ENCODE data around the gene TANGO6. TPM values are rescaled to one million over a fixed set of nuclear protein-coding genes. Genes with fewer than 3 reads are reported as not detected.

The TANGO6 gene
- total RNA-seq, 1 donor, result 38.0 TPM

DNA sequence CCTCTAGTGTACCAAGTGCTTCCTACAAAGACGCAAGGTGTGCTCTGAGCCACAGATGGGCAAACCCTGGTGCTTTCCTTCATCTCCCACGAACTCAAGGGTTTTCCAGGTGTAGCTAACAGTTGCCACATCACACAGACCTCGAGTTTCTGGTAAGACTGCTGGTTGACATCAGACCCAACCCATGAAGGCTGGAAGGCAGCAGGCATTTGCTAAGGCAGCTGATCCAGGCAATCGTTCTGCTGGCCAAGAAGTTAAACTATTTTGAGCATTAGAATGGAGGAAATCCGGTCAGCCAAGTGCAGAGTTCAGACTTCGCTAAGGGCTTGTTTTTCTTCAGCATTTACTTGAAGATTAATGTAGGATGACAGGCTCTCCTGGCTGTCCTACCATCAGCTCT lies 273.6 kb downstream of the TANGO6 start:
- H3K4me3 ChIP-seq (ENCODE audit: insufficient read depth, low read length), result no peak overlapping the region
- no peaks in the 10 kb centered on the region for H3K4me1 ChIP-seq (ENCODE audit: insufficient read depth, low read length)
- DNase-seq (ENCODE audit: insufficient read length, low spot score, missing footprints), result no peak
- H3K27ac ChIP-seq (ENCODE audit: low read depth, low read length), result no peak overlapping the region
- H3K27me3 ChIP-seq (ENCODE audit: insufficient read depth, low read length), result no peaks in the 10 kb centered on the region
- peaks cover 70% of the 10 kb centered on the region for H3K36me3 ChIP-seq (ENCODE audit: insufficient read depth, low read length)
- H4K20me1 ChIP-seq (ENCODE audit: insufficient read depth, low read length), result peaks cover 37% of the 10 kb centered on the region
- H3K4me2 ChIP-seq (ENCODE audit: insufficient read depth, low read length), result no peak overlapping the region
- H3K79me2 ChIP-seq (ENCODE audit: insufficient read depth, low read length), result peaks cover 10% of the 10 kb centered on the region
- no peak overlapping the region for H2AFZ ChIP-seq (ENCODE audit: low read length)
- H3K9me3 ChIP-seq (ENCODE audit: low read depth, low read length), result no peaks in the 10 kb centered on the region
- no peak for TF ChIP-seq CTCF (IDR thresholded peaks at IDR 0.05; ENCODE audit: extremely low read depth, low read depth, low read length)

GRCh38 chr16:69118468-69118867 lies 275.1 kb downstream of the TANGO6 start:
- H2AFZ ChIP-seq (ENCODE audit: low read length), result no peak overlapping the region
- peaks cover 70% of the 10 kb centered on the region for H3K36me3 ChIP-seq (ENCODE audit: insufficient read depth, low read length)
- H3K27me3 ChIP-seq (ENCODE audit: insufficient read depth, low read length), result no peaks in the 10 kb centered on the region
- H3K9me3 ChIP-seq (ENCODE audit: low read depth, low read length), result no peaks in the 10 kb centered on the region
- no peak overlapping the region for H3K4me3 ChIP-seq (ENCODE audit: insufficient read depth, low read length)
- H3K4me2 ChIP-seq (ENCODE audit: insufficient read depth, low read length), result no peak overlapping the region
- no peak for TF ChIP-seq CTCF (IDR thresholded peaks at IDR 0.05; ENCODE audit: extremely low read depth, low read depth, low read length)
- no peak overlapping the region for H3K27ac ChIP-seq (ENCODE audit: low read depth, low read length)
- H3K79me2 ChIP-seq (ENCODE audit: insufficient read depth, low read length), result peaks cover 17% of the 10 kb centered on the region
- no peaks in the 10 kb centered on the region for H3K4me1 ChIP-seq (ENCODE audit: insufficient read depth, low read length)
- no peak for DNase-seq (ENCODE audit: insufficient read length, low spot score, missing footprints)
- H4K20me1 ChIP-seq (ENCODE audit: insufficient read depth, low read length), result peaks cover 35% of the 10 kb centered on the region

GRCh38 chr16:69118994-69119393 lies 275.7 kb downstream of the TANGO6 start:
- Histone ChIP-seq H4K20me1 (ENCODE audit: insufficient read depth, low read length) (peaks cover 37% of the 10 kb centered on the region), H3K27ac (ENCODE audit: low read depth, low read length) (no peak overlapping the region), H3K4me2 (ENCODE audit: insufficient read depth, low read length) (no peak overlapping the region), H3K4me1 (ENCODE audit: insufficient read depth, low read length) (no peaks in the 10 kb centered on the region), H3K4me3 (ENCODE audit: insufficient read depth, low read length) (no peak overlapping the region), H3K79me2 (ENCODE audit: insufficient read depth, low read length) (peaks cover 23% of the 10 kb centered on the region), H3K36me3 (ENCODE audit: insufficient read depth, low read length) (peaks cover 70% of the 10 kb centered on the region), H3K9me3 (ENCODE audit: low read depth, low read length) (no peaks in the 10 kb centered on the region), H3K27me3 (ENCODE audit: insufficient read depth, low read length) (no peaks in the 10 kb centered on the region), H2AFZ (ENCODE audit: low read length) (no peak overlapping the region)
- no peak for TF ChIP-seq CTCF (IDR thresholded peaks at IDR 0.05; ENCODE audit: extremely low read depth, low read depth, low read length)
- no peak for DNase-seq (ENCODE audit: insufficient read length, low spot score, missing footprints)

- Histone ChIP-seq H3K4me3 (ENCODE audit: insufficient read depth, low read length) (no peak overlapping the region), H3K36me3 (ENCODE audit: insufficient read depth, low read length) (peaks cover 65% of the 10 kb centered on the region), H4K20me1 (ENCODE audit: insufficient read depth, low read length) (peaks cover 37% of the 10 kb centered on the region), H3K4me1 (ENCODE audit: insufficient read depth, low read length) (no peaks in the 10 kb centered on the region), H3K27me3 (ENCODE audit: insufficient read depth, low read length) (no peaks in the 10 kb centered on the region), H3K4me2 (ENCODE audit: insufficient read depth, low read length) (no peak overlapping the region), H3K9me3 (ENCODE audit: low read depth, low read length) (no peaks in the 10 kb centered on the region), H3K79me2 (ENCODE audit: insufficient read depth, low read length) (peaks cover 26% of the 10 kb centered on the region), H2AFZ (ENCODE audit: low read length) (no peak overlapping the region), H3K27ac (ENCODE audit: low read depth, low read length) (no peak overlapping the region)
- TF ChIP-seq CTCF (IDR thresholded peaks at IDR 0.05; ENCODE audit: extremely low read depth, low read depth, low read length), result no peak
- DNase-seq (ENCODE audit: insufficient read length, low spot score, missing footprints), result no peak
Observed at GRCh38 chr16:69119536-69119935, 276.2 kb downstream of the TANGO6 start.

All from osteoblast (primary cell).